HG03457 (cell line): ENCODE measurements around the gene TMCC2.

Experiments
- ATAC-seq: cut with Tn5 transposase; IDR thresholded peaks from one replicate; pipeline ENCODE4 v1.9.1; 2021; ENCODE audit warnings: moderate number of reproducible peaks; ENCODE audit not compliant: unreplicated experiment

The TMCC2 gene

GRCh38 chr1:205259324-205259832, 31.6 kb downstream of the TMCC2 start:
- ATAC-seq = no peak

- ATAC-seq = no peak
Measured at GRCh38 chr1:205259998-205260397, 32.3 kb downstream of the TMCC2 start.

- no peak for ATAC-seq
Measured at GRCh38 chr1:205260948-205261732, 33.4 kb downstream of the TMCC2 start.

GRCh38 chr1:205261946-205262691, 34.4 kb downstream of the TMCC2 start:
- ATAC-seq = no peak

- no peak for ATAC-seq
Measured at GRCh38 chr1:205262731-205263171, 35.0 kb downstream of the TMCC2 start.

- ATAC-seq = no peak
Measured at GRCh38 chr1:205263580-205264190, 35.9 kb downstream of the TMCC2 start.

GRCh38 chr1:205266611-205267305, 39.0 kb downstream of the TMCC2 start:
- no peak for ATAC-seq

- no peak for ATAC-seq
Measured at GRCh38 chr1:205267306-205267902, 39.7 kb downstream of the TMCC2 start.

GRCh38 chr1:205268846-205269680, 41.3 kb downstream of the TMCC2 start:
- no peak for ATAC-seq

- no peak for ATAC-seq
Measured at GRCh38 chr1:205269711-205270110, 42.0 kb downstream of the TMCC2 start.

- no peak for ATAC-seq
Measured at GRCh38 chr1:205270271-205270670, 42.5 kb downstream of the TMCC2 start.

GRCh38 chr1:205270764-205271163, 43.0 kb downstream of the TMCC2 start:
- ATAC-seq = no peak

GRCh38 chr1:205271277-205271676, 43.5 kb downstream of the TMCC2 start:
- ATAC-seq = no peak

- no peak for ATAC-seq
Measured at GRCh38 chr1:205271745-205272144, 44.0 kb downstream of the TMCC2 start.

GRCh38 chr1:205272536-205272935, 44.8 kb downstream of the TMCC2 start:
- no peak for ATAC-seq

- no peak for ATAC-seq
Measured at GRCh38 chr1:205273551-205273982, 45.8 kb downstream of the TMCC2 start.

GRCh38 chr1:205274041-205274691, 46.4 kb downstream of the TMCC2 start:
- ATAC-seq = no peak

- no peak for ATAC-seq
Measured at GRCh38 chr1:205275133-205275532, 47.4 kb downstream of the TMCC2 start.
